Osteocyte (in vitro differentiated cells): Measurements from ENCODE around the gene PODNL1. TPM values are rescaled to one million over a fixed set of nuclear protein-coding genes. Genes with fewer than 3 reads are reported as not detected.
A peak's percentile ranks its signal among the peaks of the same experiment; 100 is the strongest.

Experiments
- DNase-seq: peaks from one replicate; pipeline ENCODE4 v3.0.0; 2021; ENCODE audit warnings: mixed read lengths; ENCODE audit not compliant: unreplicated experiment; ENCODE audit errors: extremely low spot score
- H3K27ac Mint-ChIP-seq: one replicate; pipeline ENCODE4 v1.8.0; 2021; ENCODE audit warnings: mild to moderate bottlenecking, mixed read lengths; ENCODE audit not compliant: unreplicated experiment
- H3K27me3 Mint-ChIP-seq: one replicate; pipeline ENCODE4 v1.8.0; 2021; ENCODE audit warnings: mixed read lengths; ENCODE audit not compliant: unreplicated experiment
- H3K36me3 Mint-ChIP-seq: one replicate; pipeline ENCODE4 v1.8.0; 2021; ENCODE audit warnings: mixed read lengths; ENCODE audit not compliant: unreplicated experiment
- H3K4me1 Mint-ChIP-seq: one replicate; pipeline ENCODE4 v1.8.0; 2021; ENCODE audit warnings: mixed read lengths; ENCODE audit not compliant: unreplicated experiment
- H3K4me3 Mint-ChIP-seq: one replicate; pipeline ENCODE4 v1.8.0; 2021; ENCODE audit warnings: mild to moderate bottlenecking, moderate library complexity, mixed read lengths; ENCODE audit not compliant: unreplicated experiment
- H3K9me3 Mint-ChIP-seq: one replicate; pipeline ENCODE4 v1.8.0; 2021; ENCODE audit warnings: mixed read lengths; ENCODE audit not compliant: unreplicated experiment
- CTCF ChIP-seq: fragments of 200-600 bp; sonication (generic); IDR thresholded peaks from 2 replicates; pipeline ENCODE4 v1.5.0; 2021; ENCODE audit warnings: antibody characterized with exemption, mild to moderate bottlenecking, moderate library complexity
- total RNA-seq: library from RNA; stranded (reverse); gene quantifications from 2 replicates; pipeline ENCODE4 v1.2.1, GENCODE V29; 2021

Gene PODNL1
- total RNA-seq, 1 donor from 2014 or later: 2.4 TPM

DNA sequence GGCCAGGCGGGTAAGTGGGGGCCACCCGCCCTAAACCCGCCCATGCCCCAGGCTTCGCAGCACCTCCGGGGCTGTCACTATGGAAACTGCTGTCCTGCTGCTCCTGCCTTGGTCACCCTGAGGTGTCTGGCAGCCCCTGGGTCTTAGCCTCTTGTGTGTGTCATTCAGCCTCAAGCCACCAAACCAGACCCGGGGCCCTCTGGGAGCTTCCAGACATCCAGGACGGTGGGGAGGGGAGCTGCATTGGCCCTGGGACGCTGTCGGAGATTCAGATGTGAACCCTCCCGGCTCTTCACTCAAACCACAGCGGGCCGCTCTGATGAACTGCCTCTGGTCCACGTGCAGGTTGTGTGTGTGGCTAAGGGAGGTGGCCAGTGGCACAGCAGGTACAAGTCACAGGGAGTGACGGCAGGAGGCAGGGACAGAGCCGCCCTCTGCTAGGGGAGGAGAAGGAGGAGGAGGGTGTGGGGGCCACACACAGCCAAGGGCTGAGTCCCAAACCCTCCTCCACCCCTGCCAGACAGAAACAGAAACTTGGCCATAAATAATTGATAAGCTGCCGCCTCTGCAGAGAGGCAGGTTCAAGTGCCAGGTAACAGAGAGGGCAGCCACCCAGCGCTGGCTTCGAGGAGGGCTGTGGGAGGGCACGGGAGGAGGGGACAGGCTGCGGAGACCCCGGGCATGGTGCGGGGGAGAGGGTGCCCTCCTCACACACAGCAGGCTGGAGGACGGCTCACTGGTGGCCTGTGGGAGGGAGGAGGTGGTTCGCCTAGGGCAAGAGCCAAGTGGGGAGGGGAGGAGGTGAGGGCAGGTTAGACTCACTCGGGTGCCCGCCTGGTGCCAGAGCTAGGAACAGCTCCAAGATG is 53.3 kb downstream of the PODNL1 start:
- DNase-seq: no peak
- H3K9me3 Mint-ChIP-seq: no peaks in the 10 kb centered on the region
- TF ChIP-seq CTCF: no peak
- H3K27me3 Mint-ChIP-seq: no peaks in the 10 kb centered on the region
- no peak overlapping the region for H3K27ac Mint-ChIP-seq
- peaks cover 30% of the 10 kb centered on the region for H3K4me1 Mint-ChIP-seq
- H3K36me3 Mint-ChIP-seq: no peaks in the 10 kb centered on the region
- H3K4me3 Mint-ChIP-seq: no peak overlapping the region

DNA sequence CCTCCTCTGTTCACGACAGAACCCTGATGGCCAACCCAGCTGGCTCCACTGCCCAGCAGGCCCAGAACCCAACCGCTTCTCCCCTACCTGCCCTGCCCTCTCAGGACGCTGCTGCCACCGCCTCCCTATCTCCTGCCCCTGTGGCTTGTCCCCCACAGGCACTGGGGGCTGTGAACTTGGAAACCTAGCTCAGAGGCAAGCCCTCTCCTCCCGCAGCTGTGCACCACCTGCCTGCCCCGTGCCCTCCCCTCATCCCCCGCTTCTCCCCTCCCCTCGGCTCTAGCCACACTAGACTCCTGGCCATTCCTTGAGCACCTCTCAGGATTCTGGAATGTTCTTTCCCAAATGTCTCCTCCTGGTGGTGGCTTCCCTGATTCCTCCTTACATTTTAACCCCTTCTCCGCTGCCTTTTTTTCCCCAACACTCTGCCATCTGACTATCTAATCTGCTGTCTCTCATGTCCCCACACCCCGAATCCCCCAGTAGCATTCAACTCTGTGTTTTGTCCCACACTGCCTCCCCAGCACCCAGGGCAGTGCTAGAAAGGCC is 54.6 kb downstream of the PODNL1 start:
- no peaks in the 10 kb centered on the region for H3K27me3 Mint-ChIP-seq
- no peak overlapping the region for H3K27ac Mint-ChIP-seq
- no peaks in the 10 kb centered on the region for H3K36me3 Mint-ChIP-seq
- H3K9me3 Mint-ChIP-seq: no peaks in the 10 kb centered on the region
- no peak overlapping the region for H3K4me3 Mint-ChIP-seq
- no peak for DNase-seq
- peaks cover 34% of the 10 kb centered on the region for H3K4me1 Mint-ChIP-seq
- peak; percentile 24 for TF ChIP-seq CTCF

GRCh38 chr19:13882836-13883235 is 55.4 kb downstream of the PODNL1 start:
- Mint-ChIP-seq H3K27me3 (no peaks in the 10 kb centered on the region), H3K36me3 (no peaks in the 10 kb centered on the region), H3K27ac (no peak overlapping the region), H3K4me3 (no peak overlapping the region), H3K9me3 (no peaks in the 10 kb centered on the region), H3K4me1 (peaks cover 34% of the 10 kb centered on the region)
- no peak for TF ChIP-seq CTCF
- DNase-seq: no peak

GRCh38 chr19:13882419-13882795 is 55.8 kb downstream of the PODNL1 start:
- H3K27ac Mint-ChIP-seq: peak overlapping the region; percentile 93
- H3K9me3 Mint-ChIP-seq: no peaks in the 10 kb centered on the region
- no peaks in the 10 kb centered on the region for H3K27me3 Mint-ChIP-seq
- TF ChIP-seq CTCF: no peak
- H3K4me3 Mint-ChIP-seq: no peak overlapping the region
- no peaks in the 10 kb centered on the region for H3K36me3 Mint-ChIP-seq
- DNase-seq: no peak
- peaks cover 34% of the 10 kb centered on the region for H3K4me1 Mint-ChIP-seq

- Mint-ChIP-seq H3K4me1 (peaks cover 34% of the 10 kb centered on the region), H3K4me3 (no peak overlapping the region), H3K9me3 (no peaks in the 10 kb centered on the region), H3K27me3 (no peaks in the 10 kb centered on the region), H3K36me3 (no peaks in the 10 kb centered on the region), H3K27ac (peak overlapping the region; percentile 93)
- TF ChIP-seq CTCF: no peak
- no peak for DNase-seq
Observed at GRCh38 chr19:13881692-13882418, 56.4 kb downstream of the PODNL1 start.
